NCI-H128 (cell line): ENCODE measurements around the gene KCNA10.

Source experiments
- DNase-seq: peaks from one replicate; lab custom pipeline; 2025; ENCODE audit not compliant: unreplicated experiment; lab: John Stamatoyannopoulos, UW

KCNA10 gene

DNA sequence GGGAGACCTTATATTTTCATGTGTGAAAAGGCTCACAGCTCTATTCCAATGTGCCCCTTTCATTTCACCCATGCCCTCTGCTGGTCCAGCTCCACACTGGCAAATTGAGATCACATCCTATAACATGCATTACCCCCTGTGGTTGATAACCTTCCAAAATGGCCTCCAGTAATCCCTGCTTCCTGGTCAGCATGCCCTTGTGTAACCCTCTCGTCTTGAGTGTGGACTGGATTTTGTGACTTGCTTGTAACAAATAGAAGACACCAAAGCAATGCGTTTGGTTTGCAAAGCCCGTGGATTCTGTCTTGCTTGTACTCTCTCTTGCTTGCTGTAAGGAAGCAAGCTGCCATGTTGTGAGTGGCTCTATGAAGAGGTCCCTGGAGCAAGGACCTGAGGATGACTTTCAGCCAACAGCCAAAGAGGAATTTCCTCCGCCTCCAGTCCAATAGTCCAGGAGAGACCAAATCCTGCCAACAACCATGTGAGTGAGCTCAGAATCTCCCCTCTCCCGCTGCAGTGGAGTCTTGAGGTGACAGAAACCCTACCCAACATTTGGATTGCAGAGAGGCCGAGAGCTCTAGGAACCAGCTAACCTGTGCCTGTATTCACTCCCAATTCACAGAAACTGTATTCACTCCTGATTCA lies 17.4 kb downstream of the KCNA10 start:
- DNase-seq = no peak

DNA sequence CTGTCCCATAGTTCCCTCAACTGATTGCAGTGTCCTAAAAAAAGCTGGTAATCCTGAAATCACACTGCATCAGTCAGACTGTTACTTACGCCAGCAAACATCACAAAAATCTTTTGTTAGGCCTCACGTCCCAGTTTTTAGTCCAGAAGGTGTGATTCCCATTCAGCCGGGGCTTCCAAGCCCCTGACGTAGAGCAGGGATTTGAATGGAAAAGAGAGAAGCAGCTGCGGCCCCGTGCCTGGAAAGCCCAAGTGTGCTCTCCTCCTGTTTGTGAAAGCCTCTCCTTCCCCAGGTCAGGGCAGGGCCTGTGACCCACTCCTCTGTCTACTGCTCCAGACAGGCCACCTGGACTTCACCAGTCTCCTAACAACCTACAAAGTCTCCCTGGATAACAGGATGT lies 20.7 kb downstream of the KCNA10 start:
- no peak for DNase-seq

DNA sequence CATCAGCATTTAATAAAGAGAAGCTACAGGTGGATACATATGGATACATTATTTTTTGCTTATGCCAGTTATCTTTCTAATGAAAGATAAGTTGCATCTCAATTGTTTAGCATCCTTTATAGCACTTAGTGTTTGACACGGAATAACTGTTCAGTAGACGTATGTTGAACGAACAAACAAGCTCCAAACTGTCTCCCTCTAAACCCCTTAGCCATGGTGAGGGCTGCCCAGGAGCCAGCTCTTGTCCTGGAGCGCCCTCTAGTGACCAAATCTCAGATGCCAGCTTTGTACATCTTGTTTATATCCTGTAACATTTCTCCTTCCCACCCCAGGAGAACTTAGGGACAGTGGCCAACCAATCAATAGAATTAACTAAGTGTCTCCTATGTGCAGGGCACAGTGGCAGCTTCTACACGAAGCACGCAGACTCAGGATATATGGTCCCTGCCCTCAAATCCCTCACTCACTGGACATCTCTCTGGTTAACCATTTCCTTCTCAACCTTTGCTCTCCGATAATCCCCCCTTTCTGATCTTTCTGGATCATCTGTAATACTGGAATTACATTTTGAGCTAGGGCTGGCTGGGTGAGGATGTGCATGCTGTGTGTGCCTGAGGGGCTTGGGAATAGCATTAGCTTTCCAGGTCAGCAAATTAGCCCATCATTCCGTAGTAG lies 22.9 kb downstream of the KCNA10 start:
- peak; percentile 35 for DNase-seq

DNA sequence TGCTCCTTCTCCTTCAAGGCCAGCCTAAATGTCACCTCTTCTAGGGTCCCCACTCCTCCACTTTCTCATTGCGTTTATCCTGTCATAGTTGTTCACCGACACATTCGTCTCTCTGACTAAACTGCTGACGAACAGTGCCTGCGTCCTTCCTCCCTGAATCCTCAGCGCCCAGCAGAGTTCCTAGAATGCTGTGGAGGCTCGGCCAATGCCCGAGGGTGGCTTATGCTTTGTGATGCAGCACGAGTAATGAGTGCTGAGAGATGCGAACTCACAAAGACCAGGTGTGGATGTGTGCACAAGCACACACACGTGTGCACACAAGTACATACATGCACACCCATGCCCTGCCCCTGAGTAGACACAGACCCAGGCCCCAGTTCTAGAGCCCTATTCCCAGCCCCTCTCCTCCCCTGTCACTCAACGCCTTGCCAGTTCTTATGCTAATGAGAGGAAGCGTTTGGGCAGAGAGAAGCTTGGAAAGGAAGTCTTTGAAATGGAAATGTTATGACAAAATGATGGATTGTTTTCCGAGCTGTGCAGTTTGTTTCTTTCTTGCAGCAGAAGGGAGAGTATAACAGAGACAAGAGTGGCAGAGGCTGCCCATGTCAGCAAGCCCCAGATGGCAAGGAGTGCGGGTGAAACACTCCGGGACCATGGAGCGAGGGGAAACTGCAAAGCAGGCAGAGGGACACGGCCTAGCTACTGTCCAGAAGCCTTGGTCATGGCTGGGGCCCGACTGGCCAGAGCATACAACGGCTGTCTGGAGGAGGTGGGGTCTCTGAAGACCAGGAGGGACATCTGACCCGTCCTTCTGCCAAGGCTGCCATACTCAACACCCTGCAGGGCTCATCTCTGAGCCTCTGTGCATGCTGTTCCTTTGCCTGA lies 24.2 kb downstream of the KCNA10 start:
- no peak for DNase-seq

DNA sequence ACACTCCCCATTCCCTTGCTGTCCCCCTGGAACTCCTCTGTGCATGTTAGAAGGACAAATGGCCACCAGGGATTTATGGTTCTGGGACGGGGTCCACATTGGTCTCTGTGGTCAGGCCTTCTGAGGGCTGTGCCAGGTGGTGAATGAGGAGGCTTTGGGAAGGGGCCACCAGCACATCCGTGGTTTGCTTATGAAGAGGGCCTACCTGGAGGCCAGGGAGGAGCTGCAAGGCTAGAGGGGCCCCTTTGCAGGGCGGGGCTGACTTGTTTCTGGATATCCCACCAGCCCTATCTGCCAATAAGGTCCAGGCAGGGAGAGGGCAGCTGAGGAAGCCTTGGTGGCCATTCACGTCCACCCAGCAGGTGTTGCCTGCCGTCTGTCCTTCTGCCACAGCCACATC lies 24.9 kb downstream of the KCNA10 start:
- no peak for DNase-seq

DNA sequence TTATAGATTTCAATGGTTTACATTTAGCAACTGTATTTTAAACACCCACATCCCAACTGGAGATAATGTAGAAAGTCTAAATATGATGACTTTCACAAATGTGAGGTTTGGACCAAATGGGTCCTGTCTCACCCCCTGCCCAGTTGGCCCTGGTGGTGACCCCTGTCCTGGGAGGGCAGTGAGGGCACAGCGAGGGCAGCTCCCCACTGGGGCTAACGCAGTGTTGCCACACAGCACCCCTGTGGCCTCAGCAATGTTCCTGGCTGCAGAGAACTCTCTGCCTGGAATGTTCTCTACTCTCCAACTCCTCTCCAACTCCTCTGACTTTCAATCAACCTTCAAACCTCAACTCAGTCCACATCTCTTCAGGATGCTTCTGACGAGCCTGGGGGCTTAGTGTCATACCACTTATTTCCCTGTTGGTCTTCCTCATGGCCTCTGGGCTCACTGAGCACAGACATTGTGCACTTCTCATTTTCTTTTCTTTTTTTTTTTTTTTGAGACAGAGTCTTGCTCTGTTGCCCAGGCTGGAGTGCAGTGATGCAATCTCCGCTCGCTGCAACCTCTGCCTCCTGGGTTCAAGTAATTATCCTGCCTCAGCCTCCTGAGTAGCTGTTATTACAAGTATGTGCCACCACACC lies 25.8 kb downstream of the KCNA10 start:
- DNase-seq = no peak

DNA sequence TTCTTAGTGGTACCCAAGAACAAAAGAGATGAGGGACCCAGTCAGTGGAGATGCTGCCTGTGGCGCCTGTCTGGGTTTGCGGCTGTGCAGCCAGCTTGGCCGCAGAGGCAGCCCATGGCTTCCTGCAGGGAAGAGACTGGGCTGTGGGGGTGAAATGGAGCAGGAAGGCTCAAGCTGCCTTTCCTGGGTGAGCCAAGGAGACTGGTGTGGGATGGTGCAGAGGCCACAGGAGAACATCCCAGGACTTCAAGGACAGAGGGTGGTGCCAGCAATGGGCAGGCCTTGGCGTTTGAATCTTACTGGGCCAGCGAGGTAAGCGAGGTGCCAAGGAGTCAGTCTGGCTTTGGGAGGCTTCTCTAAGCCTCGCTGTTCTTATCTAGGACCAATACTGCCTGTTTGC lies 26.4 kb downstream of the KCNA10 start:
- DNase-seq = no peak

DNA sequence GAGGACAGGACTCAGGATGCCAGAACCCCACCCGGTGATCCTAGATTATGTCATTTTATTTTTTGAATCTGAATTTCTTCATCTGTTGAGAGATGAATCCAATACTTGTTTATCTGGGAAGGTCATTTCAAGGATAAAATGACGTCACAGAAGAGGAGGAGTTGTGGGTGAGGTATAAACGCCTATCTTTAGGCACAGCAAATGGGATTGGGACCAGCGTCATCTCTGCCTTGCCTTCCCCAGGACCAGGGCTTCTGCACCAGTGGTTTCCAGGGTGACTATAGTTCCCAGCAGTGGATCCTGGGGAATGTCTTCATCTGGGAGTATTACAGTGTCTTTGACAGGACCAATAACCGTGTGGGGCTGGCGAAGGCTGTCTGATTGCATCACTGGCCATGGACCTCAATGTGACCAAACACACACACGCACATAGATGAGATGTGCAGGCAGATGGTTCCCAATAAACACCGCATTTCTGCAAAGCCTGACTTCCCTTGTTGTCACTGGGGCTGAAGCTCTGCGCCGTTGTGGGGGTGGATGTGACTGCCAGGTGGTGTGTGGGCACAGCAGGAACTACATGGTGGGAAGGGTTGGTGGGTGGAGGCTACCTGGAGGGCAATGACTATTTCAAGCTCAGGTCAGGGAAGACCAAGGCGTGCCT lies 28.1 kb downstream of the KCNA10 start:
- no peak for DNase-seq

DNA sequence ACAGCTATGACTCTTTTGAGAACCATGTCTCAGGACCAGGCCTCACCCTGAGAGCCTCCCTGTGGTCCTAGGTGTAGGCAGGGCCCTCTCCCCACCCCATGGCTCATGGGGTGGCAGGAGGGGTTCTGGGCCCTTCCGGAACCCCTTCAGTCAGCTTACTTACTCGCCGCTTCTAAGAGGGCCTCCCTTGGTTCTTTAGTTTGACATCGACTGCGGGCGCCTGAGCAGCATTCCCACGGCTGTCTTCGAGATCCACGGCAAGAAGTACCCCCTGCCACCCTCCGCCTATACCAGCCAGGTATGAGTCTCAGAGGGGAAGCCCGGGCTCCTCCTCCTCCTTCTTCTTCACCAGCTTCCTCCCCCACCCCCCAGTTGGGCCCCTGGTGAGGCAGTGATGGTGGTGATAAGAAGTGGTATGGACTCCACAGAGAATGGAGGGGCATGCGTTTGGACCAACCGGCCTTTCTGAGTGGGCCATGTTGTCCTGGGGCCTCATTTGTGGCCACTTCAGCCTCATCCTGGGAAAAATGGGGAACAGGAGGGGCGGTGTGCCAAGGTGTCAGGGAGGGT lies 28.9 kb downstream of the KCNA10 start:
- no peak for DNase-seq

DNA sequence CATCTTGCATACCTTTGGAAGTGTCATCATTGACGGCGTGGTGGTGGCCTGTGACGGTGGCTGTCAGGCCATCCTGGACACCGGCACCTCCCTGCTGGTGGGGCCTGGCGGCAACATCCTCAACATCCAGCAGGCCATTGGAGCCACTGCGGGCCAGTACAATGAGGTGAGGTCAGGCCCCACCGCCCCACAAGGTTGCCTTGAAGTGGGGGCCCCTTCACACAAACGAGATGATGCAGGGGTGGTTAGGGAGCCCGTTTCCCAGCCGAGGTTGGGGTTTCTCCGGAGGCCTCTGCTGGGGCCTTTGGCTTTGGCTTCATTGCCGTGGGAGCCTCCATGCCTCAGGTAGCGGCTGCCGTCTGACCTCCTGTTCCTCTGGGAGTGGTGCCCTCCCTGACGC lies 29.6 kb downstream of the KCNA10 start:
- DNase-seq = no peak

DNA sequence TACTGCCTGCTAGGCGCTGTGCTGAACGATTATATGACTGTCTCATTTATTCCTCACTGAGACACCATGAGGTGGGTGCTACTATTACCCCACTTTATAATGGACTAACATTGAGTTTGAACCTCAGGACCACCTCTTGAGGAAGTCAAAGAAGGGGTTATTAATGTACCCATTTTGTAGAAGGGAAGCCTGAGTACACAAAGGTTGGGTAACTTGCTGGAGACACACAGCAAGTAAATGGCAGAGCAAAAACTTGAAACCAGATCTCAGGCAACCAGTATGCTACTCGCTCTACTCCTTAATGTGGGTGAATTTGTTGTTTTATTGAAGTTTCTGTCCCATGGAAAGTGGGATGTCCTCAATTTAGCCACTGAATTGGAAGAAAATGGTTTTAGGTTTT lies 30.1 kb downstream of the KCNA10 start:
- DNase-seq = no peak

DNA sequence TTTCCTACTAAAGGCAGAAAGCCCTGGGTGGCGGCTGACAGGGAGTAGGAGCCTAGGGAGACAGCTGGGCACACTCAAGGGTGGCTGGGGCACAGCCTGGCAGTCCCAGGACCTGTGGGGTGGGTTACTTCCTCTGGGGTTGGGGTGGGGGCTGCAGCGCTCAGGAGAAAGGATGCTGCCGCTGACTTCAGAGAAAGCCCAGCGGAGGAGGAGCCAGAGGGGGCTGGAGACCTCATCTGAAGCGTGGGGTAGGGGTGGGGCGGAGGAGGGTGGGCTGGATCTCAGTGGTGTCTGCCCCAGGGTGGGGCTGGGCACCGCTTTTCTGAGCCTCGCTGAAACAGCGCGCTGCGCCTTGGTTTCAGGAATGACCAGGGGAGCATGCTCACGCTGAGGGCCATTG lies 30.8 kb downstream of the KCNA10 start:
- DNase-seq = no peak

DNA sequence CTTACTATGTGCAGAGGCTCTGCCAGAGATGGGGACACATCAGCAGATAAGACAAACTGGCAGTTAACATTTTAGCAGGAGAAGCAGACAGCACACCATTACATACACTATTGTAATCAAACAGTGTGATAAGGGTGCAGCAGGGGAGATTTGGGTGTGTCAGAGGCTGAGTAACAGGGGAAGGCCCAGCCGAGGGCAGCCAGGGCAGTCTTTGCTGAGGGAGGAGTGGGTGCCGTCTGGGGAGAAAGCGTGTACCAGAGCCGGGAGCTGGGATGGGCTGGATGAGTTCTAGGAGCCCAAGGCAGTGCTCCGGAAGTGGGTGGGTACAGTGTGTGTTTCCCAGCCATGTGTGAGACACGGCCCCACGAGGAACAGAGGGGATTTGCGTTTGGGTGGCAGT lies 31.2 kb downstream of the KCNA10 start:
- DNase-seq = no peak

DNA sequence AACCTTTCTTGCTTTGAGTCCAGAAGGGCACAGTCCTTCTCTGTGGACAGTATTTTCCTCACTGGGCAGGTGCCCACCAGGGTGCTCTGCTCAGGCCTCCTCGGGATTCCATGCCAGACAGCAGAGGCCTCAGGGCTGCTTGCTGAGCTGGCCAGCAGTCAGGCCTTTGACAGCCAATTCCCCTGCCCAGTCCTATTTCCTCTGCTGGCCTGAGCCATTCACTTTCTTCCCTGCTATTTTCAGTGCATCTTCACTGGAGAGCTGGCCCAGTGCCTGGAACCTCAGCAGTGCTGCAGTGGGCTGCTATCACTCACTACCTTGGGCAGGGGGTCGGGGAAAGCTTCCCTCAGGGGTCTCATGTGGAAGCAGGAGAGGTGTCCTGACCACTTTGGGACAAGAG lies 33.2 kb downstream of the KCNA10 start:
- DNase-seq = no peak

DNA sequence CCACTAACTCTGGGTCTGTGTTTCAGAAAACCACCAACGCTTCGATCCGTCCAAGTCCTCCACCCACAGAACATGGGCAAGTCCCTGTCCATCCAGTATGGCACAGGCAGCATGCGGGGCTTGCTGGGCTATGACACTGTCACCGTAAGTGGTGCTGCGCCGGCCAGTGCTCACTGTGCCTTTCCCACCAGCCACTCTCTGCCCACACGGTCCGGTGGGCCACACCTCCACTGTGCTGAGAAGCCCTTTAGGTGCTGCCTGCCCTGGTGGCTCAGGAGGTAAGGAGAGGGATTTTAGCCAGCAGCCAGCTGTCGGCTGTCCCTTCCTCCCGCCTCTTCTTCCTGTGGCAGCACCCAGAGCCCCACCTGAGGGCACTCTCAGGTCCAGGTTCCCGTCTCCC lies 34.2 kb downstream of the KCNA10 start:
- no peak for DNase-seq

DNA sequence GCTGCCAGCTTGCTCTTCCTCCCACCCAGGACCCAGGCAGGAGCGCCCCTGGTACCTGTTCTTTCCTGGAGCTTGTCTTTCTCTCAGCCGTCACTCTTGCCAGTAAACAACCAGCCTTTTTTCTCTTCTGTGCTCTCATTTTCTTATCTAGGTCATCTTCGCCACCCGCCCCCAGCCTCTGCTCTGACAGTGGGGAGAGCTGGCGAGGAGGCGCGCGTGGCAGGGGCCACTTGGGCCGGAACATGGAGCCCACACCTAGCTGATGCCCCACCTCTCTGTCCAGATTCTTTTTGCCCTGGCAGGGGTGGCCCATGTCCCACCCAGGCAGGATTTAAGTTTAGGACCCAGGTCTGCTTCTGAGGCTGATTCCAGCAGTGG lies 35.7 kb downstream of the KCNA10 start:
- no peak for DNase-seq

DNA sequence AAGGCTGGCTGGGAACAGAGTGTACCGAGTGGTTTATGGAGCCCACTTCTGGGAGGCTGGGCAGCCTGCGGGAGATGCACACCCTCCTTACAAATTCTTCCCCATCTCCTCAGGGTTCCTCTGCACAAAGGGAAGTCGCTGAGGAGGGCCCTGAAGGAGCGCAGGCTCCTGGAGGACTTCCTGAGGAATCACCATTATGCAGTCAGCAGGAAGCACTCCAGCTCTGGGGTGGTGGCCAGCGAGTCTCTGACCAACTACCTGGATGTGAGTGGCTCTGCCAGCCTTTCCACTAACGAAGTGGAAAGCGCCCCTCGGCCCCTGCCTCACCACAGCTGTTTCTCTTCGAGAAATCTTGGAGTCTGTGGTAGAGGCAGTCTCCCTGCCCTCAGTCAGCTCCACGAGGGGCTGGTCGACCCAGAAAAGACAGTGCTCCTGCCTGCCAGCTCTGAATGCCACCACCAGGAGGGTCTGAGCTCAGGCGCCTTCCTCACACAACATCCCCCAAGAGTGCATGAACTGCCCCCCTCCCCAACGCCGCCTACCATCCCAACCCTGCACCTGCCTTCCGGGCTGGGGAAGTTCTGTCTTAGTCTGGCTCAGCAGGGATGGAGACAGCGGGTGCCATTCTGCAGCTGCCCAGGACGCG lies 36.2 kb downstream of the KCNA10 start:
- DNase-seq = no peak

DNA sequence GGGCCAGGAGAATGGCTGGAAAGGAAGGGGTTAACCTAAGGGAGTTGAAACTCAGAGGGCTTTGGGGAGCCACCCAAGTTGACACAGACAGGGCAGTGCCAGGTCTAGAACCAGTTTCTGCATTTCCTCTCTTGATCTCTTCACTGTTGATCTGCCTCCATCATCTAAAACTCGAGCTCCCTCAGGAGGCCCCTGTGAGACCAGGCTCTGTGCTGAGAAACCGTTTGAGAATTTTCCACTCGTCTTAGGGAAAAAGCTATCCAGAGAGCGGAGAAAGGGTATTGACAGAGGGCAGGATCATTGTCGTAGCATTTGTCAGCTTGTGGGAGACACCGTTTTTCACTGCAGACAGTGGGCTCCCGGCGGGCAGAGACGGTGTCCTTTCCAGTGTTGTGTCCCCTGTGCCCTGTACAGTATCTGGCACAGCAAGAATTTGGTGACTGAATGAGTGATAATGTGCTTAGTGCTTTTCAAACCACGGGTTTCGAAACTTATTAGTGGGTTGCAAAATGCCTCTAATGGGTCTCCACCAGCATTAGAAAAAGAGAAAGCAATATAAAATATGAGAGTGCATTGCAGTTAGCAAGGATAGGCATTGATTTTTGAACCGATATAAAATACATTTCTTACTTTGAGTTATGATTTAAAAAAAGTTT lies 36.9 kb downstream of the KCNA10 start:
- DNase-seq = no peak

DNA sequence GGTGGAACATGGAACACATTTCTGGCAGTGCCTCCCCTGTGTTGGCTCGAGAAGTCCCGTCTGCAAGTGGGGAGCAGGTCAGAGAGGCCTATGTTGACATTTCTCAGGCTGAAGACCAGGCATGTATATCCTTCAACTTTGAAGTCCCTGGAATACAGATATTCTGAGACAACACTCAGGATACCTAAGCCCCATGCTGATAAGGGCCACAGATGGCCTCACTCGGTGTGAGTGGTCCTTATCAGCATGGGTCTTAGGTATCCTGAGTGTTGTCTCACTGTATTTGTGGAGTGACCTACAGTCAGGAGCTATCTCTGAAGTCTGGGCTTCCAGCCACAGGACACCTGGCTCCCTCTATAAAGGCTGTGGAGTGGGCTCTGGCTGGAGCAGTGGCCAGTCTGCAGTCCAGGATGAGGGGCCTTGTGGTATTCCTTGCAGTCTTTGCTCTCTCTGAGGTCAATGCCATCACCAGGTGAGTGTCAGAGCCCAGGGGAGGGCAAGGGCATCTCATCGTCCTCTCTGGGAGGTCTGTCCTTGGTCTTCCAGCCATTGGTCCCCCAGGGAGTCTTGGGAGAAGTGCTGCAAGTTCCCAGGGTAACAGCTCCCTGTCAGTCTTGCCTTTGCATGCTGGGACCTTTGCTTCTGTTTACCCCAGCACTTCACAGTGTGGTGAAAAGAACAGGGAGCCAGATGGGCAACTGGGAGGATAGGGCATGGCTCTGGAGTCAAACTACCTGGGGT lies 38.4 kb downstream of the KCNA10 start:
- DNase-seq = no peak
